Daoy (cell line): ENCODE results near the gene EMP2. TPM values are rescaled to one million over a fixed set of nuclear protein-coding genes. Genes with fewer than 3 reads are reported as not detected.
A peak's percentile ranks its signal among the peaks of the same experiment; 100 is the strongest.
"Not testable (repeated sequence)": the region's sequence is repeated elsewhere in the genome, so short reads cannot be mapped to it uniquely, and the experiment has no call there.

Experiments used
- DNase-seq: peaks from one replicate; pipeline ENCODE4 v3.0.0-alpha.2; 2015; ENCODE audit warnings: low read depth
- total RNA-seq: library from RNA; depleted of rRNA; stranded (reverse); fragments of >200 nt; shearing (Covaris generic); gene quantifications from 2 replicates; pipeline ENCODE4 v1.2.3, GENCODE V29; 2014

EMP2 gene
- total RNA-seq, 1 experiment from 2014 or later = 15.5 TPM

DNA sequence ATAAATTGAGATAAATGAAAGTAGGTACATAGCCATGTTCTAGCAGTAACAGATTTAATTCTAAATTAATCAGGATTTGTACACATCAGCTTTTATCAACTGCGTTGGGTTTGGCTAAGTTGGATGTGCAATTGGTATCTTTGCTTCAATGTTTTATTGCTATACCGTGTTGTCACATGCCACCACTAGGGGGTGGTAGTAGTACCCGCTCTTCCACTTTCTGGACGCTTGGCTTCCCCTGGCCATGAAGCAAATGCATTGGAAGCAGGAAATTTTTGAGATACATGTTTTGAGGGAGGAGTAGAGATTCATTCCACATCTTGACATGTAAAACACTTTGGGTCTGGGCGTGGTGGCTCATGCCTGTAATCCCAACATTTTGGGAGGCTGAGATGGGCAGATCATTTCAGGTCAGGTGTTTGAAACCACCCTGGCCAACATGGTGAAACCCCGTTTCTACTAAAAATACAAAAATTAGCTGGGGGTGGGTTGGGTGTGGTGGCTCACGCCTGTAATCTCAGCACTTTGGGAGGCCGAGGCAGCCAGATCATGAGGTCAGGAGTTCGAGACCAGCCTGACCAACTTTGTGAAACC is 58.6 kb downstream of the EMP2 start:
- peak; percentile 58 for DNase-seq

DNA sequence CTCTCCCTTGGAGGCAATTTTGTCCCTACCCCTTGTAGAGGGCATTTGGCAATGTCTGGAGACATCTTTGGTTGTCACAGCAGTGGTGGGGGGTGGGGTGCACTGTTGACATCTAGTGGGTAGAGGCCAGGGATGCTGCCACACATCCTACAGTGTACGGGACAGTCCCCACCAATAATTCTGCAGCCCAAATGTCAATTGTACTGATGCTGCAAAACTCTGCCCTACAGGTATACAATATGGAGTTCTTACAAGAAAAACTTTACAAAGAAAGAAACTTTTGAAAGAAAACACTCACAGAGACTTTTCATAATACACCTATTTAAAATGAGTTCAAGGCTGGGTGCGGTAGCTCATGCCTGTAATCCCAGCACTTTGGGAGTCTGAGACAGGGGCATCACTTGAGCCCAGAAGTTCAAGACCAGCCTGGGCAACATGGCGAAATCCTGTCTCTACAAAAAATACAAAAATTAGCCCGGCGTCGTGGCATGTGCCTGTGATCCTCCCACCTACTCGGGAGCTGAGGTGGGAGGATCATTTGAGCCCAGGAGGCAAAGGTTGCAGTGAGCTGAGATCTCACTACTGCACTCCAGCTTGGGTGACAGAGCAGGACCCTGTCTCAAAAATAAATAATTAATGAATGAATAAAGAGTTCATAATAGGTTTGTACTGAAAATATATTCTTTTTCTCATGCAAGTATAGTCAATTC is 59.4 kb downstream of the EMP2 start:
- DNase-seq = no peak

DNA sequence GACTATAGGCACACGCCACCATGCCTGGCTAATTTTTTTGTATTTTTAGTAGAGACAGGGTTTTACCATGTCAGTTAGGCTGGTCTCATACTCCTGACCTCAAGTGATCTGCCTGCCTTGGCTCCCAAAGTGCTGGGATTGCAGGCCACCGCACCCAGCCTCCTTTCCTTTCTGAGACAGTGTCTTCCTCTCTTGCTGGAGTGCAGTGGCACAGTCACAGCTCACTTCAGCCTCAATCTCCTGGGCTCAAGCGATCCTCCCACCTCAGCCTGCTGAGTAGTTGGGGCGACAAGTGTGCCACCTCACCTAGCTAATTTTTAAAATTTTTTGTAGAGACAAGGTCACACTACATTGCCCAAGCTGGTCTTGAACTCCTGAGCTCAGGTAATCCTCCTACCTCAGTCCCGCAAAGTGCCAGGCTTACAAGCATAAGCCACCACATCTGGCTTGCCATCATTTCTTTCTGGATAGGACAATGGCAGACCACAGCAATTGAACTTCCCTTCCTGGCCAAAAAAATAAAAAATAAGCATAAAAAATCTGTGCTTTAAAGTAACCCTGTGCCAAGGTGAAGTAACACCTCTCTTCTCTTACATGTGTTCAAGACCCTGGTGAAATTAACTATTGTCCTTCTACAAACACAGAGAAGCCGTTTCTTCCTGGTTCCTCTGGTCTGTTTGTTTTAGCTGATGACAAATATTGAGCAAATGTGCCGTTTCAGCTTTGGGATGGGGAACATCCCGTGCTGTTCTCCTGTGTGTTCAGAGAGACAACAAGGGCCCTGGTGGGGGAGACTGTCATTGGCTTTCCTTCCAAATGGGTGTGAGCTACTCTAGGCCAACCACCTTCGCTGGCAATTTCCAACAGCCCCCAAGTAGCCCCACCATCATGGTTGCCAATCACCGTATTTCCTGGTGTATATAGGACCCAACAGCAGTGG is 60.2 kb downstream of the EMP2 start:
- no peak for DNase-seq

DNA sequence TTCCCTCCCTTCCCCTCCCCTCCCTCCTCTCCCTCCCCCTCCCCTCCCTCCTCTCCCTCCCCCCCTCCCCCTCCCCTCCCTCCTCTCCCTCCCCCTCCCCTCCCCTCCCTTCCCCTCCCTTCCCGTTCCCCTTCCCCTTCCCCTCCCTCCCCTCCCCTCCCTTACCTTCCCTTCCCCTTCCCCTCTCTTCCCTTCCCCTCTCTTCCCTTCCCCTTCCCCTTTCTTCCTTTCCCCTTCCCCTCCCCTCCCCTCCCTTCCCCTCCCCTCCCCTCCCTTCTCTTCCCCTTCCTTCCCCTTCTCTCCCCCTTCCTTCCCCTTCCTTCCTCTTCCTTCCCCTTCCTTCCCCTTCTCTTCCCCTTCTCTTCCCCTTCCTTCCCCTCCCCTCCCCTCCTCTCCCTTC is 61.1 kb downstream of the EMP2 start:
- DNase-seq = no peak

DNA sequence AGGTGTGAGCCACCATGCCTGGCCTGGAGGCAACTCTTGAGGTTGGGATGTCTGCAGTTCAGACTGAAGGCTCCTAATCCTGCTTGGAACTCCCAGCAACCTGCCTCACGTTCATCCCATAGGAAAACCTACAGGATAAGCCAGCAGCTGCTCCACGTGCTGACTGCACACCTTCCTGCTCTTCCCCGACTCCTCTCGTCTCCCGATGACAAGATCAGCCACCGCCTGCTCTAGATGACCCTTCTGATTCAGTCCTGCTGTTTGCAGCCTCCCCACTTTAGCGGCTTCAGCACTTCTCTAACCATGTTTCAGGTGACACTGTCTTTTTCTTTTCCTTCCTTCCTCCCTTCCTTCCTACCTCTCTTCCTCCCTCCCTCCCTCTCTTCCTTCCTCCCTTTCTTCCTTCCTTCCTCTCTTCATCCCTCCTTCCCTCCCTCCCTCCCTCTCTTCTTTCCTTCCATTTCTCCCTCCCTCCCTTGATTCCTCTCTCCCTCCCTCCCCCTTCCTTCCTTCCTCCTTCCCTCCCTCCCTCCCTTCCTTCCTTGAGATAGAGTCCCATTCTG is 61.8 kb downstream of the EMP2 start:
- DNase-seq = no peak

DNA sequence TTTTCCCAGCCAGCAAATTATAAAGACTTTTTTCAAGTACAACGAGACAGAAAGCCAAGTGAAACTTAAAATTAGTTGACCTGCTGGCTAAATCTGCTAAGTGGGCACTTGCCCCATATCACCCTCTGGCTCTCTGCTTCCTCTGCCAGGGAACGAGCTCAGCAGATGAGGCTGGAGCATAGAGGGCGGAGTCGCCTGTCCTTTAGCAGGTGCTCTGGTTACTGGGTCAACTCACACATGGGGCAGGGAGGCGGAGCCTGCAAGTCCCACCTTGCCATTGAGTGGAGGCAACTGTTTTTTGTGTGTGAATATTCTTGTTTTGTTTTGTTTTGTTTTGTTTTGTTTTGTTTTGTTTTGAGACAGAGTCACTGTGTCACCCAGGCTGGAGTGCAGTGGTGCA is 62.5 kb downstream of the EMP2 start:
- DNase-seq = no peak

DNA sequence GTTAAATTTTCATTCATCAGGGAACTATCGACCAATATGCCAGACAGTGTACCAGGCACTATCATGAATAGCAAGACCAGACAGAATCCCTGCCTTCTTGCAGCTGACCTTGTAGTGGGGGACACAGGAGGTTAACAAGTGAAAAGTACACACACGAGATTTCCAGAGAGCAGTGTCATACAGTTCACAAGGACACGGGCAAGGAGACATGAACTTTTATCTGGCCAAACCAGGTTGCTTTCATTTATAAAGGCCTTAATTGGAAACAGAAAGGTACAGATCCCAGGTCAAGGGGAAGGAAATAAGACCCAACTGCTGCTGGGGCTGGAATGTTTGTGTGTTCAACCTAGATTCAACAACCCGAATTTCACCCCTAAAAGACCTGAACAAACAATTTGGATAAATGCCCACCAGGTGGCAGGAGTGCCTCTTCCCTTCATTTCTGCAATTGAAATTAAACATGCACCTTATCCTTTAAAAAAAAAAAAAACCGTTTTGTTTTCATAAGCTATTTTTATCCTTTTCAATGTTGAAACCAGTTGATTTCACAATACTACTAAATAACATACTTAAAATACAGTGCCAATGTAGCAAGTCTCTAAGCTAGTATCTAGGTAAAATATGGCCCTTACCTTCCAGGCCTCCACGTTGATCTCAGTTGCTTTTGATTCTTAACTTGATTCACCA is 65.9 kb downstream of the EMP2 start:
- peak; percentile 37 for DNase-seq

DNA sequence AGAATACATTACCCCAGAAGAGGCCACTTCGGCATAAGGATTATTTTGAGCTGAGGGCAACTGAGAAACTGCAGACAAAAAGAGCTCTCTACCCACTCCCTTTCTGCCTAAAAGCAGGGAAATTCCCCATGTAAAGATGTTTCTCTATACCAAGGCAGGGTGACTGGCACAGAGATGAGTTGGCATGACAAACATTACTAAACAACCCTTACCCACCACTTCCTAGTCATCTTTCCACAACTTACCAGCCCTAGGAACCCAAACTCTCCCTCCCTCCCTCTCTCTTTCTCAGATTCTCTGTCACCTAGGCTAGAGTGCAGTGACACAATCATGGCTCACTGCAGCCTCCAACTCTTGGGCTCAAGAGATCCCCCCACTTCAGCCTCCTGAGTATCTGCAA is 68.6 kb downstream of the EMP2 start:
- DNase-seq = peak; percentile 15

DNA sequence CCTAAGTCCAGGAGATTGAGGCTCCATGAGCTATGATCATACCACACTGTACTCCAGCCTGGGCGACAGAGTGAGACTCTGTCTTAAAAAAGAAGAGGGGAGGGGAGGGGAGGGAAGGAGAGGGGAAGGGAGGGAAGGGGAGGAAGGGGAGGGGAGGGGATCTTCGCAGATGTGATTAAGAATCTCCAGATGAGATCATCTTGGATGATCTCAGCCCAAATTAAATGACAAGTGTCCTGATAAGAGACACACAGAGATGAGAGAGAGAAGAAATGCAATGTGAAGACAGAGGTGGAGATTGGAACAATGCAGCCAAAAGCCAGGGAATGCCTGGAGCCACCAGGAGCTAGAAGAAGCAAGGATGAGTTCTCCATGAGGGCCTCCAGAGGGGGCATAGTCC is 70.1 kb downstream of the EMP2 start:
- no peak for DNase-seq

DNA sequence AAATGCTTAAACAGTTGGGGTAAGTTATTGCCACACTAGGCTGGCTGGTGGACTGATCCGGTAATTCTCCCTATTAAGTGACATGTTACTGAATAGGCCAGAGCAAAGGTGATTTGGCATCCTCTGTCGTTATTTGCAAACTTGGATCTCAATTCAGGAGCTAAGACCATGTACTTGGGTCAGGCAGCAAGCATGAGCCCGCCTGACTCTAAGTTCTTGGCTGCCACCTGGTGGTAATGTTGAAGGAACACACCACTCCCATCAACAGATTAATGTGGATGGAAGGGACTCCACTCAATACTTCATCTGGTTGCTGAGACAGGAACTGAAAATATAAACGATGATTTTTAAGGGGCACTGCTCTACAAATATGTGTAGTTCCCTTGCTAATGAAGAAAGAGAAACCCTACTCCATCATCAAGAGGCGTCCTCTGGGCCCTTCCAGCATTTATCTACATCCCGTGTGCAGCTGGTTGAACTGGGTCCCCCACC is 70.8 kb downstream of the EMP2 start:
- peak; percentile 73 for DNase-seq

DNA sequence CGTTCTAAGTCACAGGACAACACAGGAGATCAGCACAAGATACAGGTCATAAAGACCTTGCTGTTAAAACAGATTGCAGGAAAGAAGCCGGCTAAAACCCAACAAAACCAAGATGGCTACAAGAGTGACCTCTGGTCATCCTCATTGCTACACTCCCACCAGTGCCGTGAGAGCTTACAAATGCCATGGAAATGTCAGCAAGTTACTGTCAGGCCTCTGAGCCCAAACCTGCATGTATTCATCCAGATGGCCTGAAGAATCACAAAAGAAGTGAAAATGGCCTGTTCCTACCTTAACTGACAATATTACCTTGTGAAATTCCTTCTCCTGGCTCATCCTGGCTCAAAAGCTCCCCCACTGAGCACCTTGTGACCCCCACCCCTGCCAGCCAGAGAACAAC is 75.1 kb downstream of the EMP2 start:
- not testable (repeated sequence) for DNase-seq

DNA sequence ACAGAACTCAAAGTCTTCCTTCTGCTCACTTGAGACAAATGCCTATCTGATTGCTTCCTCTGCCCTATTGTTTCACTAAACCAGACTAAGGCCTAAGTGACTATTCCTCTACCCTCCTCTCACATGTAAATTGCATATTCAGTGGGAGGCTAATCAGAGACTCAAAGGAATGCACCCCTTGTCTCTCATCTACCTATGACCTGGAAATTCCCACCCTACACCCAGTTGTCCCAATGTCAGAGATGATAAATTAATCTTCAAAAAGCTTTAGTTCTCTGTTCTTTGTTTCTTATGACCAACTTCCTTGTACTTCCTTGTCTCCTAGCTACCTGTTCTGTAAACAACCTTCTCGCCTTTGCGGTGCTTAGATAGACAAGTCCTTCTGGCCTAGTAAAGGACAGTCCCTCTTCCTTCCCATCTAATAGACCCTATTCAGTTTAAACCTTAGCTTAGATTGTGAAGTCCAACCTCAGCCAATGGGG is 76.0 kb downstream of the EMP2 start:
- no peak for DNase-seq

DNA sequence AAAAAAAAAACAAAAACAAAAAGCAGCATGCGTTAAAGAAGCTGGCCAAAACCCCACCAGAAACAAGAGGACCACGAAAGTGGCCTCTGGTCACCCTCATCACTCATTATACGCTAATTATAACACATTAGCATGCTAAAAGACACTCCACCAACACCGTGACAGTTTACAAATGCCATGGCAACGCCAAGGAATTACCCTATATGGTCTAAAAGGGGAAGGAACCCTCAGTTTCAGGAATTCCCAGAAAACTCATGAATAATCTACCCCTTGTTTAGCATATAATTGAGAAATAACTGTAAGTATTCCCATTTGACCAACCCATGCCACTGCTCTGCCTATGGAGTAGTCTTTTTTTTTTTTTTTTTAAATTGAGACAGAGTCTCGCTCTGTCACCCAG is 77.6 kb downstream of the EMP2 start:
- no peak for DNase-seq

DNA sequence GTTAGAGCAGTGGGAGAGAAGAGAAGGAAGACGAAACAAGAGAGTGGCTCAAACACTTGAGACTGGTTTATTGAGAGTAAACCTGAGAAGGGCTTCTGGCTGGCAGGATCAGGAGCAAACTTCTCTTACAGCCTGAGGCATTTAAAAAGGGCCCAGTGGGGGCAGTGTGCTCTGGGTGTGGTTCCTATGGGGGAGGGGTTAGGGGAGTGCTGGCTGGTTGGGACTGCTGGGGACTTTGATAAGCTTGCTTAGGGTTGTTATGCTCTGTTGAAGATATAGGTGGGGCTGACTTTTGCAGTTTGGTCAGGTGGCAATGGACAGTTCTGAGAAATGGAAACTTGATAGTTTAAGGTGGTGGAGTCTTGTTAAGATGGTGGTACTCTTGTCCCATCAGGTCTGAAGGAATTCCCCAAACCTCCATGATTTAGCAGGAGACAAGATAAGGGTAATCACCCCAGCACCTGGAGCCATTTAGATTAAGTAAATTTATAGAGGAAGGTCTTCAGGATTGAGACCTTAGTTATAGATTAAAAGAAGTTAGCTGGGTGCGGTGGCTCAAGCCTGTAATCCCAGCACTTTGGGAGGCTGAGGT is 79.3 kb downstream of the EMP2 start:
- no peak for DNase-seq

DNA sequence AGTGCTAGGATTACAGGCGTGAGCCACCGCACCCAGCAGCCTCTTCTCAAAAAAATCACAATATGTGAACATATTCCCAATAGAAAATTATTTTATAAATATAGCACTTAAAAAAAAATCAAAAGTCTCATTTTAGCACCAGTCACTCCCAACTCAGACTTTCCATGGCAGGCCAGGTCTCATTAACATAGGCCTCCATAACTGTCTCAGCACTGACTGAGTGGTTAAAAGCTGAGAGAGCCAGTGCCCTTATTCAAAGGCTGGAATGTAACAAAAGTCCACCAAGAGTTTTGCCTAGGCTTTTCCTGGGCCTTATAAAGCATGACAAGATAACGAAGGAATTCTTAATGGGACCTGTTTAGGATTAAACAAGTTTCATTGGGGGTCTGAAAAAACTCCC is 79.8 kb downstream of the EMP2 start:
- no peak for DNase-seq

DNA sequence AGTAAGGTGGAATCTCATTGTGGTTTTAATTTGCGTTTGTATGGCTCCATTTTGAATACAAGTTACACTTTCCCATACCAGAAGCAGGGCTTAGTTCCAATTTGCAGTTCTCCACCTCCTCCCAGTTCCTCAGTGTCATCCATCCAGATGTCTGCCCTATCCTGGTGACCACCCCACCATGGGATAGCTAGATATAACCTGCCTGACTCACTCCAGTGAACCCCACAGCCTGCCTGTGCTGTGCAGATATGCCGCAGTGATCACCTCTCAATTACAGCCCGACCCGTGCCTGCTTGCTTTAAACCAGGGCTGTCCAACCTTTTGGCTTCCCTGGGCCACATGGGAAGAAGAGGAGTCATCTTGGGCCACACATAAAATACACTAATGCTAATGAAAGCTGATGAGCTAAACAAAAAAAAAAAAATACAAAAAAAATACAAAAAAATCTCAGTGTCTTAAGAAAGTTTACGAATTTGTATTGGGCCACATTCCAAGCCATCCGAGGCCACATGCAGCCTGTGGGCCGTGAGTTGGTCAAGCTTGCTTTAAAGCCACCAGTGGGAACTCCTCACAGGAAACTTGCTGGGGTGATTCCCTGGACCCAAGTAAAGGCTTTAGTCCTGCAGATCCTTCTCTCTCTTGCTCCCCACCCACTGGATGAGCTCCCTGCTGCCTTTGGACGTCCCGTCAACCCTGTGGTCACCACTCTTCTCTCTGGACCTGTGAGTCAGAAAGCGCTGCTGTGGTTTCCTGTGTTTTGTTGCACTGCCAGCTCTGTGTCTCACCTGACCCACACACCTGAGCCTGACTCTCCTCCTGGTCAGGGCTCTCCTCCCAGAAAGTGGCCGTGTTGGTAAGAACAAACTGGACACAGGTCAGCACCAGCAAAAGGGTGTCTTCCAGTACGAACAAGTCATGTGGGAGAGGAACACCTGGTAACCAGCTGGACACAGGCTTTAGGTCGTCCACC is 83.0 kb downstream of the EMP2 start:
- DNase-seq = peak; percentile 14

DNA sequence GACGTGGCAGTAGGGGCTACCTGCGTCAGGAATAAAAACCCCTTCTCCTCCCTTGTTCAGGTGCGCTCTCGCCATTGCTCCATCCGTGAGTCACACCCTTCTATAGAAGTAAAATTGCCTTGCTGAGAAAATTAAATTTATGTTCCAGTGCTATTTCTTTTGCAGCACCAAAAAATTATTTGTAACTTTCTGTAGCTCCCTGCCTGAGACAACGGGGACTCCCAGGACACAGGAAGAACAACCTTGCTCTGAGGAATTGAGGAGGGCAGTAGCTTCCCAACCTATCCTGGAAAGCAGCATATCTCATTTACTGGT is 85.4 kb downstream of the EMP2 start:
- no peak for DNase-seq

DNA sequence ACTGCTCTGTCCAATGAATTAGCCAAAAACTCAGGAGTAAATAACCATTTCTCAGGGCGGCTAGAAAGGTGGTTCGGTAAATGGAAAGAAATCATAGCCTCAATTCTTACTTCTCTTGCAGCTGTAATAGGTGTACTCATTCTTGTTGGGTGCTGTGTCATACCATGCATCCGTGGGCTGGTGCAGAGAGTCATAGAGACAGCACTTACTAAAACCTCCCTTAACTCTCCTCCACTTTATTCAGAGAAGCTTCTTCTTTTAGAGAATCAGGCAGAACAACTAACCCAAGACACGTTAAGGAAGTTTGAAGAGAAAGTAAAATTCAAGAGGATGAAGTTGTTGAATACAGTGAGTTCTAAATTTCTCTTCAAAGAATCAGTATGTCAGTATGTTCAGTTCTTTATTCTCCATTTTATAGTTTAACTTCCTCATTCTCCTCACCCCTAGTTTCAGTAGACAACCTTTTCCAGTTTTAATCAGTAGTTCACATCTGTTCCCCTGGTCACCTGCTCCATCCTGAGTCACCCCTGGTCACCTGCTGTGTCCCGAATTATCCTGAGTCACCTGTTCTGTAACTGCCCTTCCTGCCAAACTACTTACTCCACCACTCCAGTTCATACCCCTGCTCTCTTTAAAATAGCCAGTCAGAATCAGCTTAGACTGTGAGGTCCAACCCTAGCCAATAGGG is 85.9 kb downstream of the EMP2 start:
- DNase-seq = no peak

DNA sequence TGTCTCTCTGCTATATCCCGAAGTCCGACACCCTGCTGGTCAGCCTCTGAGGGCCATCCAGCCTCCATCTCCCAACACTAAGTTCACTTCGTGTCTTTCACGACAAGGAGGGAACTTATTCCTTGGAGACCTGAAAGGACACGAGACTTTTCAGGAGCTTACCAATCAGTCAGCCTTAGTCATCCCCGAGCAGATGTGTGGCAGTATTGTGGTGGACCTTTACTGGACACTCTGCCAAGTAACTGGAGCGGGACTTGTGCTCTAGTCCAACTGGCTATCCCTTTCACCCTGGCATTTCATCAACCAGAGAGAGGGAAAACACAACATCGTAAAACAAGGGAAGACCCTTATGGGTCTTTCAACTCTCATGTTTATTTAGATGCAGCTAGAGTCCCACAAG is 87.1 kb downstream of the EMP2 start:
- DNase-seq = no peak
